ENCODE measurements around the gene SDC1.
A peak's percentile ranks its signal among the peaks of the same experiment; 100 is the strongest.

Gene SDC1

GRCh38 chr2:20182241-20182931, 42.5 kb downstream of the SDC1 start:
- no peak for DNase-seq

- peak; percentile 39 for DNase-seq
These were observed 43.2 kb downstream of the SDC1 start for GRCh38 chr2:20181761-20182160.

GRCh38 chr2:20180676-20181648, 44.0 kb downstream of the SDC1 start:
- no peak for DNase-seq

- peak; percentile 24 for DNase-seq
These were observed 45.0 kb downstream of the SDC1 start for GRCh38 chr2:20179755-20180594.

GRCh38 chr2:20179466-20179754, 45.5 kb downstream of the SDC1 start:
- DNase-seq: no peak

- no peak for DNase-seq
These were observed 46.1 kb downstream of the SDC1 start for GRCh38 chr2:20178666-20179465.

- no peak for DNase-seq
These were observed 46.7 kb downstream of the SDC1 start for GRCh38 chr2:20178249-20178607.

- no peak for DNase-seq
These were observed 47.2 kb downstream of the SDC1 start for GRCh38 chr2:20177556-20178248.

- DNase-seq: no peak
These were observed 48.2 kb downstream of the SDC1 start for GRCh38 chr2:20176760-20177159.

- DNase-seq: no peak
These were observed 49.0 kb downstream of the SDC1 start for GRCh38 chr2:20175931-20176330.

- no peak for DNase-seq
These were observed 49.7 kb downstream of the SDC1 start for GRCh38 chr2:20175267-20175666.

- no peak for DNase-seq
These were observed 50.5 kb downstream of the SDC1 start for GRCh38 chr2:20174410-20174809.

- no peak for DNase-seq
These were observed 51.2 kb downstream of the SDC1 start for GRCh38 chr2:20173496-20174402.

- no peak for DNase-seq
These were observed 51.9 kb downstream of the SDC1 start for GRCh38 chr2:20173064-20173463.

- DNase-seq: no peak
These were observed 52.5 kb downstream of the SDC1 start for GRCh38 chr2:20172273-20173055.

GRCh38 chr2:20171445-20171977, 53.4 kb downstream of the SDC1 start:
- DNase-seq: no peak

- no peak for DNase-seq
These were observed 54.2 kb downstream of the SDC1 start for GRCh38 chr2:20170704-20171250.

- no peak for DNase-seq
These were observed 54.9 kb downstream of the SDC1 start for GRCh38 chr2:20169796-20170703.

Data from NCI-H82 (cell line).